ENCODE data around the gene SULT2B1.

Gene SULT2B1

GRCh38 chr19:48633148-48634035, 81.4 kb downstream of the SULT2B1 start:
- DNase-seq (ENCODE audit: low read depth in 2 of 3, low spot score in 1 of 3), result no peak

- DNase-seq (ENCODE audit: low read depth in 2 of 3, low spot score in 1 of 3), result no peak
Measured at GRCh38 chr19:48634036-48634342, 82.0 kb downstream of the SULT2B1 start.

GRCh38 chr19:48634424-48635262, 82.7 kb downstream of the SULT2B1 start:
- DNase-seq (ENCODE audit: low read depth in 2 of 3, low spot score in 1 of 3), result peak; percentile 89 to 93 (median 92)

- DNase-seq (ENCODE audit: low read depth in 2 of 3, low spot score in 1 of 3), result peak in 2 of 3 donors; percentile 61 to 70
Measured at GRCh38 chr19:48635263-48635965, 83.4 kb downstream of the SULT2B1 start.

GRCh38 chr19:48635966-48636858, 84.2 kb downstream of the SULT2B1 start:
- no peak for DNase-seq (ENCODE audit: low read depth in 2 of 3, low spot score in 1 of 3)

GRCh38 chr19:48636859-48637448, 85.0 kb downstream of the SULT2B1 start, which contains the start of gene DBP:
Gene DBP (minus strand): TSS chr19:48637379. CDS start chr19:48636994, 385 bp downstream.
- DNase-seq (ENCODE audit: low read depth in 2 of 3, low spot score in 1 of 3), result no peak

- peak; percentile 94 to 97 (median 96) for DNase-seq (ENCODE audit: low read depth in 2 of 3, low spot score in 1 of 3)
Measured at GRCh38 chr19:48637449-48637947, 85.5 kb downstream of the SULT2B1 start.

GRCh38 chr19:48637948-48638830, 86.2 kb downstream of the SULT2B1 start:
- DNase-seq (ENCODE audit: low read depth in 2 of 3, low spot score in 1 of 3), result peak; percentile 66 to 72 (median 67)

GRCh38 chr19:48638831-48639381, 86.9 kb downstream of the SULT2B1 start:
- no peak for DNase-seq (ENCODE audit: low read depth in 2 of 3, low spot score in 1 of 3)

- no peak for DNase-seq (ENCODE audit: low read depth in 2 of 3, low spot score in 1 of 3)
Measured at GRCh38 chr19:48639483-48640375, 87.8 kb downstream of the SULT2B1 start.

- no peak for DNase-seq (ENCODE audit: low read depth in 2 of 3, low spot score in 1 of 3)
Measured at GRCh38 chr19:48641850-48642249, 89.9 kb downstream of the SULT2B1 start.

GRCh38 chr19:48642862-48643261, 90.9 kb downstream of the SULT2B1 start:
- DNase-seq (ENCODE audit: low read depth in 2 of 3, low spot score in 1 of 3), result no peak

GRCh38 chr19:48644355-48644754, 92.4 kb downstream of the SULT2B1 start:
- no peak for DNase-seq (ENCODE audit: low read depth in 2 of 3, low spot score in 1 of 3)

GRCh38 chr19:48644839-48645619, 93.1 kb downstream of the SULT2B1 start:
- DNase-seq (ENCODE audit: low read depth in 2 of 3, low spot score in 1 of 3), result peak; percentile 69 to 76 (median 71)

- DNase-seq (ENCODE audit: low read depth in 2 of 3, low spot score in 1 of 3), result no peak
Measured at GRCh38 chr19:48645620-48646000, 93.6 kb downstream of the SULT2B1 start.

GRCh38 chr19:48646001-48646721, 94.2 kb downstream of the SULT2B1 start, which contains the start of gene CA11:
Gene CA11 (minus strand): TSS chr19:48646187. CDS start chr19:48645632, 555 bp downstream.
- peak; percentile 85 to 88 (median 88) for DNase-seq (ENCODE audit: low read depth in 2 of 3, low spot score in 1 of 3)

Data from stimulated activated CD4-positive, alpha-beta T cell treated with anti-CD3 and anti-CD28 coated beads, Interleukin-12 subunit alpha, Interleukin-12 subunit beta, amount 100 ng/mL, for 48 hours (primary cell).